ENCODE results near the gene SIPA1L3.

DNA sequence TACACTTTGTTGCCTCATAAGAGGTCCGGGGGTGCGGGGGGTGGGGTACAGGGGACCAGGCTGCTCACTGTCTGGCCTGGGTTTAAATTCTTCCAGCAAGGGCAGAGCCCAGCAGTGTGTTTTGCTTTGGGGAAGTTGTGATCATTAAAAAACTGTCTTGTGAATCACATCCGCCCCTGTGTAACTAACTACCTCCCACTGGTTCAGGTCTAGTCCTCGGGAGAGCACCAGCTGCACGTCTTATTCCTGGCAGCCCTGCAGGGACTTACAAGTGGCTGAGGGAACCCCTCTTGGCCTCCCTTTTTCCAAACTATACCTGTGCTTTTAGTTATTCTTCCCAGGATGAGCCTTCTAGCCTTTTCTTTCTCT is 127.5 kb downstream of the SIPA1L3 start:
- no peak for TF ChIP-seq EZH2 (optimal IDR thresholded peaks at IDR 0.05; ENCODE audit: low read depth, low read length)
- TF ChIP-seq, protein P1, sequence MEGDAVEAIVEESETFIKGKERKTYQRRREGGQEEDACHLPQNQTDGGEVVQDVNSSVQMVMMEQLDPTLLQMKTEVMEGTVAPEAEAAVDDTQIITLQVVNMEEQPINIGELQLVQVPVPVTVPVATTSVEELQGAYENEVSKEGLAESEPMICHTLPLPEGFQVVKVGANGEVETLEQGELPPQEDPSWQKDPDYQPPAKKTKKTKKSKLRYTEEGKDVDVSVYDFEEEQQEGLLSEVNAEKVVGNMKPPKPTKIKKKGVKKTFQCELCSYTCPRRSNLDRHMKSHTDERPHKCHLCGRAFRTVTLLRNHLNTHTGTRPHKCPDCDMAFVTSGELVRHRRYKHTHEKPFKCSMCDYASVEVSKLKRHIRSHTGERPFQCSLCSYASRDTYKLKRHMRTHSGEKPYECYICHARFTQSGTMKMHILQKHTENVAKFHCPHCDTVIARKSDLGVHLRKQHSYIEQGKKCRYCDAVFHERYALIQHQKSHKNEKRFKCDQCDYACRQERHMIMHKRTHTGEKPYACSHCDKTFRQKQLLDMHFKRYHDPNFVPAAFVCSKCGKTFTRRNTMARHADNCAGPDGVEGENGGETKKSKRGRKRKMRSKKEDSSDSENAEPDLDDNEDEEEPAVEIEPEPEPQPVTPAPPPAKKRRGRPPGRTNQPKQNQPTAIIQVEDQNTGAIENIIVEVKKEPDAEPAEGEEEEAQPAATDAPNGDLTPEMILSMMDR (IDR thresholded peaks at IDR 0.05; ENCODE audit: low read length), result no peak
